HG03025 (cell line): ENCODE results near the gene BIRC3.
A peak's percentile ranks its signal among the peaks of the same experiment; 100 is the strongest.

Source experiments
- ATAC-seq: cut with Tn5 transposase; IDR thresholded peaks from one replicate; pipeline ENCODE4 v1.9.1; 2021; ENCODE audit warnings: mild to moderate bottlenecking, moderate library complexity; ENCODE audit not compliant: unreplicated experiment, low FRiP score

The BIRC3 gene

GRCh38 chr11:102317099-102317767 lies at the start of gene BIRC3:
Gene BIRC3, plus strand, starts transcription at chr11:102317484. Its CDS starts 7,026 bp downstream, at chr11:102324510.
- peak; percentile 81 for ATAC-seq

- no peak for ATAC-seq
Observed at GRCh38 chr11:102267609-102268008, 49.7 kb upstream of the BIRC3 start.

- peak; percentile 93 for ATAC-seq
Observed at GRCh38 chr11:102268083-102268984, 49.0 kb upstream of the BIRC3 start.

- ATAC-seq, result no peak
Observed at GRCh38 chr11:102268985-102269470, 48.3 kb upstream of the BIRC3 start.

GRCh38 chr11:102269927-102270326 lies 47.4 kb upstream of the BIRC3 start:
- ATAC-seq, result no peak

- no peak for ATAC-seq
Observed at GRCh38 chr11:102272047-102272824, 45.0 kb upstream of the BIRC3 start.

- ATAC-seq, result no peak
Observed at GRCh38 chr11:102274628-102275027, 42.7 kb upstream of the BIRC3 start.

GRCh38 chr11:102276362-102276761 lies 40.9 kb upstream of the BIRC3 start:
- no peak for ATAC-seq

- ATAC-seq, result no peak
Observed at GRCh38 chr11:102276783-102277182, 40.5 kb upstream of the BIRC3 start.

GRCh38 chr11:102279641-102280170 lies 37.6 kb upstream of the BIRC3 start:
- peak; percentile 66 for ATAC-seq

GRCh38 chr11:102280245-102280833 lies 36.9 kb upstream of the BIRC3 start:
- no peak for ATAC-seq

GRCh38 chr11:102283116-102283485 lies 34.2 kb upstream of the BIRC3 start:
- ATAC-seq, result no peak

- ATAC-seq, result no peak
Observed at GRCh38 chr11:102284008-102284407, 33.3 kb upstream of the BIRC3 start.

- ATAC-seq, result no peak
Observed at GRCh38 chr11:102286292-102286691, 31.0 kb upstream of the BIRC3 start.

- ATAC-seq, result peak; percentile 57
Observed at GRCh38 chr11:102287964-102288724, 29.1 kb upstream of the BIRC3 start.

- no peak for ATAC-seq
Observed at GRCh38 chr11:102288725-102289083, 28.6 kb upstream of the BIRC3 start.

GRCh38 chr11:102289592-102289991 lies 27.7 kb upstream of the BIRC3 start:
- ATAC-seq, result no peak

- ATAC-seq, result no peak
Observed at GRCh38 chr11:102291831-102292230, 25.5 kb upstream of the BIRC3 start.

- ATAC-seq, result no peak
Observed at GRCh38 chr11:102292933-102293332, 24.4 kb upstream of the BIRC3 start.
